Measurements from ENCODE around the gene GNAO1.
"Not testable (repeated sequence)": the region's sequence is repeated elsewhere in the genome, so short reads cannot be mapped to it uniquely, and the experiment has no call there.

DNA sequence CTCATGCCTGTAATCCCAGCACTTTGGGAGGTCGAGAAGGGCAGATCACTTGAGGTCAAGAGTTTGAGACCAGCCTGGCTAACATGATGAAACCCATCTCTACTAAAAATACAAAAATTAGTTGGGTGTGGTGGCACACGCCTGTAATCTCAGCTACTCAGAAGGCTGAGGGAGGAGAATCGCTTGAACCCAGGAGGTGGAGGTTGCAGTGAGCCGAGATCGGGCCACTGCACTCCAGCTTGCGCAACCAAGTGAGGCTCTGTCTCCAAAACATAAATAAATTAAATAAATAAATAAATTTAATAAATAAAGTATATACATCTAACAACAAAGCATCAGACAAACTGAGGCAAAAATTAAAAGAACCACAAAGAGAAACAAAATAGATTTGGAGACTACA lies 184.5 kb downstream of the GNAO1 start:
- TF ChIP-seq, protein P1, sequence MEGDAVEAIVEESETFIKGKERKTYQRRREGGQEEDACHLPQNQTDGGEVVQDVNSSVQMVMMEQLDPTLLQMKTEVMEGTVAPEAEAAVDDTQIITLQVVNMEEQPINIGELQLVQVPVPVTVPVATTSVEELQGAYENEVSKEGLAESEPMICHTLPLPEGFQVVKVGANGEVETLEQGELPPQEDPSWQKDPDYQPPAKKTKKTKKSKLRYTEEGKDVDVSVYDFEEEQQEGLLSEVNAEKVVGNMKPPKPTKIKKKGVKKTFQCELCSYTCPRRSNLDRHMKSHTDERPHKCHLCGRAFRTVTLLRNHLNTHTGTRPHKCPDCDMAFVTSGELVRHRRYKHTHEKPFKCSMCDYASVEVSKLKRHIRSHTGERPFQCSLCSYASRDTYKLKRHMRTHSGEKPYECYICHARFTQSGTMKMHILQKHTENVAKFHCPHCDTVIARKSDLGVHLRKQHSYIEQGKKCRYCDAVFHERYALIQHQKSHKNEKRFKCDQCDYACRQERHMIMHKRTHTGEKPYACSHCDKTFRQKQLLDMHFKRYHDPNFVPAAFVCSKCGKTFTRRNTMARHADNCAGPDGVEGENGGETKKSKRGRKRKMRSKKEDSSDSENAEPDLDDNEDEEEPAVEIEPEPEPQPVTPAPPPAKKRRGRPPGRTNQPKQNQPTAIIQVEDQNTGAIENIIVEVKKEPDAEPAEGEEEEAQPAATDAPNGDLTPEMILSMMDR (optimal IDR thresholded peaks at IDR 0.05 in 1 of 3, IDR thresholded peaks at IDR 0.05 in 1 of 3, conservative IDR thresholded peaks at IDR 0.05 in 1 of 3; ENCODE audit: extremely low read depth in 1 of 3, insufficient read depth in 2 of 3, low read length in 3 of 3), result not testable (repeated sequence)
- not testable (repeated sequence) for TF ChIP-seq EZH2 (IDR thresholded peaks at IDR 0.05; ENCODE audit: low read length)

Measured in keratinocyte (primary cell).